ENCODE data around the gene INPPL1.

The INPPL1 gene

DNA sequence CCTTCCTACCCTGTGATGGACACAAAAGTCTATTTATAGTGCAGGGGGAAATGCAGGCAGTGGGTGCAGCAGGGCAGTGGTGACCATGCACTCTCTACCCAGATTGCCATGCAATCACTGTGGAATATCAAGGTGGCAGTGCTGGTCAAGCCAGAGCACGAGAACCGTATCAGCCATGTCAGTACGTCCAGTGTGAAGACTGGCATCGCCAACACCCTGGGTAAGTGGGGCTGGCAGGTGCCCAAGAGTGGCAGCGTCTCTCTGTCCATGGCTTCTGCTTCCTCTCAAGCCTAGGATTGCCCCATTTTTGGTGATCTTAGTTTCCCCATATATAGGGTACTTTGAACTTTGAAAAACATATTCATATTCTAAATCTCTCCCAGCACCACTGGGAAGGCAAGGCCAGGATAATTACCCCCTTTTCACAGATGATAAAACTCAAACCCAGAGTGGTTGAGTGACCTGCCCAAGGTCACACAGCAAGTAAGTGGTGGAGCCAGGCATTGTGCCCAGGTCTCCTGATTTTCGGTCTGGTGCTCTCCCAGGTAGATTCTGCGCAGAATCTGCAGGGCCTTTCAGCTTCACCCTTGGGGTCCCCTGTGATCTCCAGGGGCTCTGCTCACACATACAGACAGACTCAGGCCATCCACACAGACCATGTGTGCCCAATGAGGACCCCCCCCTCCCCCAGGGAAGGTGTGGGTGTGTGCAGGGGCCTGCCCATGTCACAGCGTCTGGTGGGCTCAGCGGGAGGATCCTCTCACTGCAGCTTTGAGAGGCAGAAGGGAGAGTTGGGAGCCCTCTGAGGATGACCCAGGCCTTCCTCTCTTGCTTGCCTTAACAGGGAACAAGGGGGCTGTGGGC lies 7.1 kb downstream of the INPPL1 start:
- Histone ChIP-seq H4K8ac (ENCODE audit: low read depth, low read length) (no peak overlapping the region), H3K4me2 (ENCODE audit: insufficient read depth, low read length, poor library complexity, severe bottlenecking) (no peak overlapping the region), H2AFZ (ENCODE audit: low read length) (no peak overlapping the region), H3K4ac (ENCODE audit: low read length) (no peak overlapping the region), H3K27me3 (ENCODE audit: control insufficient read depth in 3 of 3, insufficient read depth in 3 of 3, low read depth in 1 of 3, low read length in 3 of 3) (no peaks in the 10 kb centered on the region), H3K9ac (ENCODE audit: low read depth, low read length, poor library complexity) (no peak overlapping the region), H3K36me3 (replicated peaks in 1 of 2; ENCODE audit: control insufficient read depth in 2 of 2, insufficient read depth in 2 of 2, low read length in 2 of 2) (peaks cover 71 to 100% of the 10 kb centered on the region in 2 donors), H3K18ac (ENCODE audit: low read length) (no peak overlapping the region), H3K9me3 (replicated peaks in 1 of 2; ENCODE audit: control insufficient read depth in 2 of 2, insufficient read depth in 1 of 2, low read depth in 1 of 2, low read length in 2 of 2) (no peaks in the 10 kb centered on the region), H3K23ac (ENCODE audit: low read depth, low read length, poor library complexity) (no peak overlapping the region), H2BK5ac (ENCODE audit: low read length) (no peak overlapping the region), H3K27ac (replicated peaks; ENCODE audit: low read length) (no peak overlapping the region), H3K14ac (ENCODE audit: low read length) (no peak overlapping the region), H2BK120ac (ENCODE audit: low read depth, low read length) (no peak overlapping the region), H4K91ac (ENCODE audit: low read depth, low read length, poor library complexity) (no peak overlapping the region), H2AK5ac (ENCODE audit: low read depth, low read length) (no peak overlapping the region), H2BK12ac (ENCODE audit: low read length) (no peak overlapping the region), H3K4me1 (ENCODE audit: control insufficient read depth in 2 of 2, insufficient read depth in 1 of 2, low read depth in 1 of 2, low read length in 2 of 2) (peaks cover 0 to 3% of the 10 kb centered on the region in 2 donors), H2BK15ac (ENCODE audit: low read length) (no peak overlapping the region), H3K79me1 (ENCODE audit: low read depth, low read length) (peaks cover 7% of the 10 kb centered on the region), H3K4me3 (ENCODE audit: low read length in 2 of 2) (no peak overlapping the region)
- WGBS, 2 donors (ENCODE audit: extremely low coverage in 2 of 2, insufficient read length in 2 of 2, insufficient replicate concordance in 1 of 2) = no CpG with 5 or more reads among the region's 9 CpGs
- DNase-seq (ENCODE audit: low spot score) = no peak

DNA sequence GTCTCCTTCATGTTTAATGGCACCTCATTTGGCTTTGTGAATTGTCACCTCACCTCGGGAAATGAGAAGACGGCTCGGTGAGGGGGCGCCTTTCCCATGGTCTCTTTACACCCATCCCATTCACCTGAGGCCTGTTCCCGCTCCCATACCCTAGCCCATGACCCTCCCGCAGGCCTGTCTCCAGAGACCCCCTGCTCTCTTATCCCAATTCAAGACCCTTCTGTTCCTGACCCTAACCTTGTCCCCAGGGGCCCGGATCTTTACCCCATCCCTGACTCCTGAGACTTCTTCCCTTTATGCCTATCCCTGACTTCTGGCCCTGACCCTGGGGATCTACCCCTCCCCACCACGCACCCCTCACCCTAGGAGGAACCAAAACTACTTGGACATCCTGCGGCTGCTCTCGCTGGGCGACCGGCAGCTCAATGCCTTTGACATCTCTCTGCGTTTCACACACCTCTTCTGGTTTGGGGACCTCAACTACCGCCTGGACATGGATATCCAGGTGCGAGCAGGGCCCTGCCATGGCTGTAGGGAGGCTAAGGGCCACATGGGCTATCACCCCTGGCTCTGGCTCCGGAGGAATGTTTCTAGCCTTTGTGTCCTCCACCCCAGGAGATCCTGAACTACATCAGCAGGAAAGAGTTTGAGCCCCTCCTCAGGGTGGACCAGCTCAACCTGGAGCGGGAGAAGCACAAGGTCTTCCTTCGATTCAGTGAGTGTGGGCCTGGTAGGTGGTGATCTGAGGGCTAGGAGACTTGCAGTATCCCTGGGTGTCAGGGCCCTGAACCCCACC lies 7.9 kb downstream of the INPPL1 start:
- H3K23ac ChIP-seq (ENCODE audit: low read depth, low read length, poor library complexity) = no peak overlapping the region
- no peaks in the 10 kb centered on the region for H3K9me3 ChIP-seq (replicated peaks in 1 of 2; ENCODE audit: control insufficient read depth in 2 of 2, insufficient read depth in 1 of 2, low read depth in 1 of 2, low read length in 2 of 2)
- H2BK5ac ChIP-seq (ENCODE audit: low read length) = no peak overlapping the region
- no peak overlapping the region for H3K9ac ChIP-seq (ENCODE audit: low read depth, low read length, poor library complexity)
- no peak overlapping the region for H4K8ac ChIP-seq (ENCODE audit: low read depth, low read length)
- H3K14ac ChIP-seq (ENCODE audit: low read length) = no peak overlapping the region
- H2AK5ac ChIP-seq (ENCODE audit: low read depth, low read length) = no peak overlapping the region
- no peak overlapping the region for H3K4ac ChIP-seq (ENCODE audit: low read length)
- no peak overlapping the region for H3K18ac ChIP-seq (ENCODE audit: low read length)
- no peak overlapping the region for H3K4me2 ChIP-seq (ENCODE audit: insufficient read depth, low read length, poor library complexity, severe bottlenecking)
- no peak for DNase-seq (ENCODE audit: low spot score)
- no peak overlapping the region for H3K4me3 ChIP-seq (ENCODE audit: low read length in 2 of 2)
- H3K27ac ChIP-seq (replicated peaks; ENCODE audit: low read length) = no peak overlapping the region
- no peaks in the 10 kb centered on the region for H3K27me3 ChIP-seq (ENCODE audit: control insufficient read depth in 3 of 3, insufficient read depth in 3 of 3, low read depth in 1 of 3, low read length in 3 of 3)
- no peak overlapping the region for H4K91ac ChIP-seq (ENCODE audit: low read depth, low read length, poor library complexity)
- no peaks in the 10 kb centered on the region for H3K4me1 ChIP-seq (ENCODE audit: control insufficient read depth in 2 of 2, insufficient read depth in 1 of 2, low read depth in 1 of 2, low read length in 2 of 2)
- H2BK15ac ChIP-seq (ENCODE audit: low read length) = no peak overlapping the region
- H2AFZ ChIP-seq (ENCODE audit: low read length) = no peak overlapping the region
- H3K79me1 ChIP-seq (ENCODE audit: low read depth, low read length) = peaks cover 7% of the 10 kb centered on the region
- H2BK12ac ChIP-seq (ENCODE audit: low read length) = no peak overlapping the region
- peaks cover 74 to 100% of the 10 kb centered on the region in 2 donors for H3K36me3 ChIP-seq (replicated peaks in 1 of 2; ENCODE audit: control insufficient read depth in 2 of 2, insufficient read depth in 2 of 2, low read length in 2 of 2)
- no peak overlapping the region for H2BK120ac ChIP-seq (ENCODE audit: low read depth, low read length)
- no CpG with 5 or more reads among the region's 18 CpGs for WGBS, 2 donors (ENCODE audit: extremely low coverage in 2 of 2, insufficient read length in 2 of 2, insufficient replicate concordance in 1 of 2)

- WGBS, 2 donors (ENCODE audit: extremely low coverage in 2 of 2, insufficient read length in 2 of 2, insufficient replicate concordance in 1 of 2) = no CpG with 5 or more reads among the region's 13 CpGs
- Histone ChIP-seq H2BK12ac (ENCODE audit: low read length) (no peak overlapping the region), H3K4me1 (ENCODE audit: control insufficient read depth in 2 of 2, insufficient read depth in 1 of 2, low read depth in 1 of 2, low read length in 2 of 2) (peaks cover under 1 to 4% of the 10 kb centered on the region in 2 donors), H3K4ac (ENCODE audit: low read length) (no peak overlapping the region), H3K9ac (ENCODE audit: low read depth, low read length, poor library complexity) (no peak overlapping the region), H3K14ac (ENCODE audit: low read length) (no peak overlapping the region), H3K4me2 (ENCODE audit: insufficient read depth, low read length, poor library complexity, severe bottlenecking) (no peak overlapping the region), H3K4me3 (ENCODE audit: low read length in 2 of 2) (no peak overlapping the region), H3K27ac (replicated peaks; ENCODE audit: low read length) (no peak overlapping the region), H3K36me3 (replicated peaks in 1 of 2; ENCODE audit: control insufficient read depth in 2 of 2, insufficient read depth in 2 of 2, low read length in 2 of 2) (peaks cover 76 to 100% of the 10 kb centered on the region in 2 donors), H3K18ac (ENCODE audit: low read length) (no peak overlapping the region), H2AK5ac (ENCODE audit: low read depth, low read length) (no peak overlapping the region), H2BK120ac (ENCODE audit: low read depth, low read length) (no peak overlapping the region), H2AFZ (ENCODE audit: low read length) (no peak overlapping the region), H3K23ac (ENCODE audit: low read depth, low read length, poor library complexity) (no peak overlapping the region), H3K9me3 (replicated peaks in 1 of 2; ENCODE audit: control insufficient read depth in 2 of 2, insufficient read depth in 1 of 2, low read depth in 1 of 2, low read length in 2 of 2) (no peaks in the 10 kb centered on the region), H4K91ac (ENCODE audit: low read depth, low read length, poor library complexity) (no peak overlapping the region), H2BK5ac (ENCODE audit: low read length) (no peak overlapping the region), H3K27me3 (ENCODE audit: control insufficient read depth in 3 of 3, insufficient read depth in 3 of 3, low read depth in 1 of 3, low read length in 3 of 3) (peaks cover 0 to 2% (median 0%) of the 10 kb centered on the region in 3 experiments), H2BK15ac (ENCODE audit: low read length) (no peak overlapping the region), H4K8ac (ENCODE audit: low read depth, low read length) (no peak overlapping the region), H3K79me1 (ENCODE audit: low read depth, low read length) (peaks cover 4% of the 10 kb centered on the region)
- no peak for DNase-seq (ENCODE audit: low spot score)
Observed at GRCh38 chr11:72233056-72233772, 8.6 kb downstream of the INPPL1 start.

All from neuronal stem cell (in vitro differentiated cells).